H9 (cell line): Measurements from ENCODE around the gene SRD5A3. TPM values are rescaled to one million over a fixed set of nuclear protein-coding genes. Genes with fewer than 3 reads are reported as not detected.
A peak's percentile ranks its signal among the peaks of the same experiment; 100 is the strongest.

ENCODE experiments used
- DNase-seq: peaks from one replicate; pipeline ENCODE4 v3.0.0-alpha.2; 2017
- H2AFZ ChIP-seq: one replicate; pipeline ENCODE4 v1.6.1; 2013; ENCODE audit warnings: mild to moderate bottlenecking, low read length, control low read depth, moderate library complexity
- H2AK5ac ChIP-seq: 2 replicates; pipeline ENCODE4 v1.6.1; 2013; ENCODE audit warnings: low read length, control low read depth, mixed read lengths; ENCODE audit not compliant: insufficient read length
- H2BK120ac ChIP-seq: one replicate; pipeline ENCODE4 v1.6.1; 2013; ENCODE audit warnings: low read depth, mild to moderate bottlenecking, low read length, control low read depth, inconsistent platforms; ENCODE audit not compliant: poor library complexity, severe bottlenecking
- H2BK12ac ChIP-seq: 2 replicates; pipeline ENCODE4 v1.6.1; 2013; ENCODE audit warnings: low read length, control low read depth, mixed read lengths, low read depth; ENCODE audit not compliant: insufficient read length
- H2BK15ac ChIP-seq: 2 replicates; pipeline ENCODE4 v1.6.1; 2013; ENCODE audit warnings: low read depth, low read length, control low read depth
- H2BK20ac ChIP-seq: one replicate; pipeline ENCODE4 v1.6.1; 2013; ENCODE audit warnings: low read depth, mild to moderate bottlenecking, low read length, control low read depth, inconsistent platforms; ENCODE audit not compliant: poor library complexity, severe bottlenecking
- H2BK5ac ChIP-seq: 2 replicates; pipeline ENCODE4 v1.6.1; 2013; ENCODE audit warnings: low read length, control low read depth, mixed read lengths; ENCODE audit not compliant: insufficient read length
- H3K14ac ChIP-seq: 2 replicates; pipeline ENCODE4 v1.6.1; 2013; ENCODE audit warnings: low read length, control low read depth; ENCODE audit not compliant: insufficient read depth
- H3K18ac ChIP-seq: 2 replicates; pipeline ENCODE4 v1.6.1; 2013; ENCODE audit warnings: low read depth, mild to moderate bottlenecking, mixed read lengths, low read length, control low read depth; ENCODE audit not compliant: insufficient read length
- H3K23ac ChIP-seq: 2 replicates; pipeline ENCODE4 v1.6.1; 2013; ENCODE audit warnings: low read length, control low read depth, mixed read lengths, low read depth; ENCODE audit not compliant: insufficient read length
- H3K23me2 ChIP-seq: 2 replicates; pipeline ENCODE4 v1.6.1; 2013; ENCODE audit warnings: low read depth, mild to moderate bottlenecking, mixed read lengths, low read length, control low read depth; ENCODE audit not compliant: insufficient read length, poor library complexity, severe bottlenecking
- H3K27ac ChIP-seq: 2 replicates; pipeline ENCODE4 v1.5.1; 2013; ENCODE audit warnings: low read length, control low read depth, mixed read lengths, low read depth; ENCODE audit not compliant: insufficient read length
- H3K27me3 ChIP-seq: 2 replicates; pipeline ENCODE4 v1.6.1; 2013; ENCODE audit warnings: low read length, control low read depth, inconsistent platforms; ENCODE audit not compliant: insufficient read depth
- H3K4ac ChIP-seq: 2 replicates; pipeline ENCODE4 v1.6.1; 2013; ENCODE audit warnings: low read depth, mild to moderate bottlenecking, control low read depth, inconsistent platforms, low read length, moderate library complexity
- H3K4me1 ChIP-seq: 2 replicates; pipeline ENCODE4 v1.6.1; 2013; ENCODE audit warnings: low read length, control low read depth, inconsistent platforms; ENCODE audit not compliant: insufficient read depth
- H3K4me2 ChIP-seq: 2 replicates; pipeline ENCODE4 v1.6.1; 2013; ENCODE audit warnings: low read length, control low read depth, mixed read lengths; ENCODE audit not compliant: insufficient read length, insufficient read depth
- H3K56ac ChIP-seq: 2 replicates; pipeline ENCODE4 v1.6.1; 2013; ENCODE audit warnings: low read depth, mild to moderate bottlenecking, mixed read lengths, low read length, control low read depth; ENCODE audit not compliant: insufficient read length
- H3K79me1 ChIP-seq: 2 replicates; pipeline ENCODE4 v1.6.1; 2013; ENCODE audit warnings: low read depth, mild to moderate bottlenecking, moderate library complexity, low read length, control low read depth, inconsistent platforms; ENCODE audit not compliant: insufficient read depth, poor library complexity, severe bottlenecking
- H3K79me2 ChIP-seq: 2 replicates; pipeline ENCODE4 v1.6.1; 2013; ENCODE audit warnings: low read length, control low read depth, inconsistent platforms; ENCODE audit not compliant: insufficient read depth
- H3K9ac ChIP-seq: 2 replicates; pipeline ENCODE4 v1.6.1; 2013; ENCODE audit warnings: low read length, control low read depth, mixed read lengths; ENCODE audit not compliant: insufficient read length; ENCODE audit errors: extremely low read depth
- H3K9me3 ChIP-seq: one replicate; pipeline ENCODE4 v1.6.1; 2013; ENCODE audit warnings: low read depth, low read length, inconsistent platforms; ENCODE audit not compliant: control insufficient read depth
- H3T11ph ChIP-seq: one replicate; pipeline ENCODE4 v1.6.1; 2013; ENCODE audit warnings: mild to moderate bottlenecking, low read length, control low read depth, inconsistent platforms
- H4K20me1 ChIP-seq: one replicate; pipeline ENCODE4 v1.6.1; 2013; ENCODE audit not compliant: control insufficient read depth, insufficient read length, insufficient read depth
- H4K5ac ChIP-seq: 2 replicates; pipeline ENCODE4 v1.6.1; 2013; ENCODE audit warnings: low read depth, mild to moderate bottlenecking, mixed read lengths, low read length, control low read depth; ENCODE audit not compliant: insufficient read length
- H4K8ac ChIP-seq: replicated peaks from 2 replicates; pipeline ENCODE4 v1.6.1; 2013; ENCODE audit warnings: low read length, control low read depth, mixed read lengths, low read depth; ENCODE audit not compliant: insufficient read length
- H4K91ac ChIP-seq: 2 replicates; pipeline ENCODE4 v1.6.1; 2013; ENCODE audit warnings: low read depth, mild to moderate bottlenecking, moderate library complexity, mixed read lengths, low read length, control low read depth; ENCODE audit not compliant: insufficient read length
- H3K27ac Mint-ChIP-seq, 3 experiments: 2 replicates in 2 of 3; 3 replicates in 1 of 3; pipeline ENCODE4 v1.8.0; 2020 to 2021; ENCODE audit warnings: mixed read lengths in 3 of 3, mild to moderate bottlenecking in 1 of 3, moderate library complexity in 1 of 3
- H3K27me3 Mint-ChIP-seq: 2 replicates; pipeline ENCODE4 v1.8.0; 2021; ENCODE audit warnings: low read depth, mild to moderate bottlenecking, moderate library complexity, mixed read lengths
- H3K36me3 Mint-ChIP-seq, 3 experiments: 2 replicates in 2 of 3; 3 replicates in 1 of 3; pipeline ENCODE4 v1.8.0; 2020 to 2021; ENCODE audit warnings: low read depth in 3 of 3, mixed read lengths in 3 of 3; ENCODE audit not compliant: insufficient read depth in 1 of 3
- H3K4me1 Mint-ChIP-seq, 2 experiments: 2 replicates each; pipeline ENCODE4 v1.8.0; 2020; ENCODE audit warnings: mixed read lengths in 2 of 2
- H3K4me3 Mint-ChIP-seq, 2 experiments: 2 replicates in 1 of 2; 3 replicates in 1 of 2; pipeline ENCODE4 v1.8.0; 2020 to 2021; ENCODE audit warnings: mild to moderate bottlenecking in 2 of 2, mixed read lengths in 2 of 2, moderate library complexity in 1 of 2
- H3K9me3 Mint-ChIP-seq, 2 experiments: 2 replicates in 1 of 2; 3 replicates in 1 of 2; pipeline ENCODE4 v1.8.0; 2020; ENCODE audit warnings: mild to moderate bottlenecking in 2 of 2, mixed read lengths in 2 of 2, moderate library complexity in 1 of 2
- WGBS: extraction: QIAGEN DNeasy Blood & Tissue Kit; methylation state at CpG from one replicate; pipeline ENCODE4 v1.1.7; 2013; ENCODE audit warnings: missing lambda C conversion rate, low lambda C conversion rate, mixed read lengths; ENCODE audit not compliant: insufficient read length; ENCODE audit errors: extremely low coverage; 5-methylcytosine and 5-hydroxymethylcytosine counted together
- total RNA-seq: library from RNA; stranded (reverse); gene quantifications from 2 replicates; pipeline ENCODE4 v1.2.1, GENCODE V29; 2021
- TF ChIP-seq, protein P1 (sequence below): fragments of 200-600 bp; sonication (generic); conservative IDR thresholded peaks from 3 replicates; pipeline ENCODE4 v1.8.0; 2021; ENCODE audit warnings: antibody characterized with exemption, mild to moderate bottlenecking

SRD5A3 gene
- total RNA-seq, 1 experiment from 2014 or later = 35.0 TPM

DNA sequence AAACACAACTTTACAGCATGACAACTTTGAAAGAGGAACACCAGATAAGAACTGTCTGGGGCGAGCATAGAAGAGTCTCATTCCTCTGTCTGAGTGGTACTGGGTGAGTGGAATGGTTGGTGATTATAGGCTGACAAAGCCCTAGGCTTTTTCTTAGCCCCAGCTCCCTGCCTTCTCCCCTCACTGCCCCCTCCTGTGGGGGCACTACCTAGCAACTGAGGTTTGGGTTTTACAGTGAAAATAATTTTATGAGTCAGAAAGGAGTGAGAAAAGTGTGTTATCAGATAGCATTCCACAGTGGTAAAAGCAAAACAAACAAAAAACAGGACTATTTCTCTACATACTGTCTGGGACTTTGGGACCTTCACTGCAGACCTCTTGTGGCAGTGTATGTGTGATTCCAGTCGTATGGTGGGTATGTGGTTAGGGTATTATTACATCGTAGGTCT, 39.2 kb downstream of the SRD5A3 start:
- Histone ChIP-seq H2AK5ac (no peak overlapping the region), H2BK20ac (no peak overlapping the region), H3K23me2 (no peaks in the 10 kb centered on the region), H4K91ac (no peak overlapping the region), H3K4ac (no peak overlapping the region), H3K79me2 (no peaks in the 10 kb centered on the region), H3K27me3 (no peaks in the 10 kb centered on the region), H3K14ac (no peak overlapping the region), H3K9me3 (no peaks in the 10 kb centered on the region), H3K27ac (no peak overlapping the region), H4K5ac (no peak overlapping the region), H2BK120ac (no peak overlapping the region), H3K79me1 (no peaks in the 10 kb centered on the region), H3K23ac (no peak overlapping the region), H3K4me1 (no peaks in the 10 kb centered on the region), H3K9ac (no peak overlapping the region), H2BK12ac (no peak overlapping the region), H2BK15ac (no peak overlapping the region), H4K20me1 (no peaks in the 10 kb centered on the region), H3K4me2 (no peak overlapping the region), H3K56ac (no peak overlapping the region), H4K8ac (no peak overlapping the region), H2AFZ (no peak overlapping the region), H2BK5ac (no peak overlapping the region), H3T11ph (no peak overlapping the region), H3K18ac (no peak overlapping the region)
- Mint-ChIP-seq H3K36me3 (no peaks in the 10 kb centered on the region), H3K9me3 (no peaks in the 10 kb centered on the region), H3K27me3 (no peaks in the 10 kb centered on the region), H3K4me1 (peaks cover 5 to 7% of the 10 kb centered on the region in 2 experiments), H3K4me3 (no peak overlapping the region), H3K27ac (peak overlapping the region in 1 of 3 experiments; percentile 42; a peak in 1 of 7 replicates)
- no CpG with 5 or more reads among the region's 3 CpGs for WGBS
- DNase-seq = no peak
- TF ChIP-seq, protein P1, sequence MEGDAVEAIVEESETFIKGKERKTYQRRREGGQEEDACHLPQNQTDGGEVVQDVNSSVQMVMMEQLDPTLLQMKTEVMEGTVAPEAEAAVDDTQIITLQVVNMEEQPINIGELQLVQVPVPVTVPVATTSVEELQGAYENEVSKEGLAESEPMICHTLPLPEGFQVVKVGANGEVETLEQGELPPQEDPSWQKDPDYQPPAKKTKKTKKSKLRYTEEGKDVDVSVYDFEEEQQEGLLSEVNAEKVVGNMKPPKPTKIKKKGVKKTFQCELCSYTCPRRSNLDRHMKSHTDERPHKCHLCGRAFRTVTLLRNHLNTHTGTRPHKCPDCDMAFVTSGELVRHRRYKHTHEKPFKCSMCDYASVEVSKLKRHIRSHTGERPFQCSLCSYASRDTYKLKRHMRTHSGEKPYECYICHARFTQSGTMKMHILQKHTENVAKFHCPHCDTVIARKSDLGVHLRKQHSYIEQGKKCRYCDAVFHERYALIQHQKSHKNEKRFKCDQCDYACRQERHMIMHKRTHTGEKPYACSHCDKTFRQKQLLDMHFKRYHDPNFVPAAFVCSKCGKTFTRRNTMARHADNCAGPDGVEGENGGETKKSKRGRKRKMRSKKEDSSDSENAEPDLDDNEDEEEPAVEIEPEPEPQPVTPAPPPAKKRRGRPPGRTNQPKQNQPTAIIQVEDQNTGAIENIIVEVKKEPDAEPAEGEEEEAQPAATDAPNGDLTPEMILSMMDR = 0 out of 3 replicates have a peak, but pooled peaks have one; percentile 12
